ENCODE results near the gene NABP1. TPM values are rescaled to one million over a fixed set of nuclear protein-coding genes. Genes with fewer than 3 reads are reported as not detected.

Gene NABP1
- polyA plus RNA-seq, 1 of the 3 experiments (the other 2 are of a cell fraction) = 19.1 TPM

- CTCF ChIA-PET = interaction anchor here (0.6 to 3.6 kb wide), 3 partner anchors 9 to 465 kb away, joined by 3 to 20 read pairs (median 7); no protein-coding TSS in a partner anchor
- no peaks in the 10 kb centered on the region for H3K9me3 ChIP-seq
- H3K4me1 ChIP-seq (ENCODE audit: control insufficient read depth in 1 of 2, insufficient read depth in 2 of 2, low read depth in 1 of 2, low read length in 1 of 2) = peaks cover 0 to 2% of the 10 kb centered on the region in 2 experiments; a peak in 1 of 4 replicates
- DNase-seq = no peak
- H3F3A ChIP-seq (replicated peaks; ENCODE audit: insufficient read depth) = peaks cover 16% of the 10 kb centered on the region
- H4K20me1 ChIP-seq (ENCODE audit: insufficient read depth) = no peaks in the 10 kb centered on the region
- no peak overlapping the region for H3K4me3 ChIP-seq (ENCODE audit: low read depth in 2 of 2, low read length in 1 of 2)
- TF ChIP-seq FOXM1 (IDR thresholded peaks at IDR 0.05; ENCODE audit: low read depth) (no peak), YY1 (IDR thresholded peaks at IDR 0.05; ENCODE audit: low read depth) (no peak), FOSL2 (IDR thresholded peaks at IDR 0.05; ENCODE audit: borderline replicate concordance, low read depth) (no peak), RXRA (IDR thresholded peaks at IDR 0.05; ENCODE audit: borderline replicate concordance, low read depth) (no peak), EZH2phosphoT487 (IDR thresholded peaks at IDR 0.05; ENCODE audit: borderline replicate concordance, low read depth) (no peak), TEAD4 (IDR thresholded peaks at IDR 0.05; ENCODE audit: borderline replicate concordance, insufficient read depth) (no peak), NFIC (IDR thresholded peaks at IDR 0.05; ENCODE audit: borderline replicate concordance) (no peak)
- TF ChIP-seq, protein P1, sequence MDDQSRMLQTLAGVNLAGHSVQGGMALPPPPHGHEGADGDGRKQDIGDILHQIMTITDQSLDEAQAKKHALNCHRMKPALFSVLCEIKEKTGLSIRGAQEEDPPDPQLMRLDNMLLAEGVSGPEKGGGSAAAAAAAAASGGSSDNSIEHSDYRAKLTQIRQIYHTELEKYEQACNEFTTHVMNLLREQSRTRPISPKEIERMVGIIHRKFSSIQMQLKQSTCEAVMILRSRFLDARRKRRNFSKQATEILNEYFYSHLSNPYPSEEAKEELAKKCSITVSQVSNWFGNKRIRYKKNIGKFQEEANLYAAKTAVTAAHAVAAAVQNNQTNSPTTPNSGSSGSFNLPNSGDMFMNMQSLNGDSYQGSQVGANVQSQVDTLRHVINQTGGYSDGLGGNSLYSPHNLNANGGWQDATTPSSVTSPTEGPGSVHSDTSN (IDR thresholded peaks at IDR 0.05) = no peak
- no peak overlapping the region for H2AFZ ChIP-seq (ENCODE audit: low read depth)
- no peaks in the 10 kb centered on the region for H3K79me2 ChIP-seq (ENCODE audit: insufficient read depth)
- H3K9ac ChIP-seq = no peak overlapping the region
- no peaks in the 10 kb centered on the region for H3K9me2 ChIP-seq
- WGBS (ENCODE audit: low lambda C conversion rate) = 97% methylated on average over 3 of the region's 3 CpGs
- no peak overlapping the region for H3K4me2 ChIP-seq
- peaks cover 0 to 6% of the 10 kb centered on the region in 2 experiments for H3K36me3 ChIP-seq (replicated peaks in 1 of 2; ENCODE audit: control insufficient read depth in 1 of 2, insufficient read depth in 2 of 2, low read length in 1 of 2)
- no peaks in the 10 kb centered on the region for H3K27me3 ChIP-seq (ENCODE audit: insufficient read depth)
- H3K27ac ChIP-seq (ENCODE audit: low read depth in 2 of 2, low read length in 1 of 2) = no peak overlapping the region
- POLR2A ChIA-PET = no interaction called here
Observed at GRCh38 chr2:191697870-191698269, 19.9 kb downstream of the NABP1 start.

- H3K4me1 ChIP-seq (ENCODE audit: control insufficient read depth in 1 of 2, insufficient read depth in 2 of 2, low read depth in 1 of 2, low read length in 1 of 2) = peaks cover 0 to 2% of the 10 kb centered on the region in 2 experiments; a peak in 1 of 4 replicates
- POLR2A ChIA-PET = no interaction called here
- no peaks in the 10 kb centered on the region for H3K9me2 ChIP-seq
- H3K9ac ChIP-seq = no peak overlapping the region
- no peaks in the 10 kb centered on the region for H4K20me1 ChIP-seq (ENCODE audit: insufficient read depth)
- H3K27me3 ChIP-seq (ENCODE audit: insufficient read depth) = no peaks in the 10 kb centered on the region
- no peak overlapping the region for H2AFZ ChIP-seq (ENCODE audit: low read depth)
- CTCF ChIA-PET = no interaction called here
- H3K27ac ChIP-seq (ENCODE audit: low read depth in 2 of 2, low read length in 1 of 2) = no peak overlapping the region
- no peaks in the 10 kb centered on the region for H3K9me3 ChIP-seq
- WGBS (ENCODE audit: low lambda C conversion rate) = 65% methylated on average over 10 of the region's 10 CpGs
- peaks cover 0 to 6% of the 10 kb centered on the region in 2 experiments for H3K36me3 ChIP-seq (replicated peaks in 1 of 2; ENCODE audit: control insufficient read depth in 1 of 2, insufficient read depth in 2 of 2, low read length in 1 of 2)
- no peaks in the 10 kb centered on the region for H3K79me2 ChIP-seq (ENCODE audit: insufficient read depth)
- TF ChIP-seq TCF12 (IDR thresholded peaks at IDR 0.05) (no peak), EZH2phosphoT487 (IDR thresholded peaks at IDR 0.05; ENCODE audit: borderline replicate concordance, low read depth) (no peak), RAD21 (IDR thresholded peaks at IDR 0.05; ENCODE audit: low read length) (no peak), GATA2 (CRISPR knock-in tag; IDR thresholded peaks at IDR 0.05) (no peak), RCOR1 (IDR thresholded peaks at IDR 0.05; ENCODE audit: low read length) (no peak), EP300 (IDR thresholded peaks at IDR 0.05; ENCODE audit: borderline replicate concordance in 1 of 2, low read depth in 1 of 2, low read length in 1 of 2) (no peak), TAF1 (IDR thresholded peaks at IDR 0.05; ENCODE audit: borderline replicate concordance, low read depth, low read length) (no peak), FOXJ3 (CRISPR knock-in tag; IDR thresholded peaks at IDR 0.05) (no peak)
- TF ChIP-seq, protein P2, sequence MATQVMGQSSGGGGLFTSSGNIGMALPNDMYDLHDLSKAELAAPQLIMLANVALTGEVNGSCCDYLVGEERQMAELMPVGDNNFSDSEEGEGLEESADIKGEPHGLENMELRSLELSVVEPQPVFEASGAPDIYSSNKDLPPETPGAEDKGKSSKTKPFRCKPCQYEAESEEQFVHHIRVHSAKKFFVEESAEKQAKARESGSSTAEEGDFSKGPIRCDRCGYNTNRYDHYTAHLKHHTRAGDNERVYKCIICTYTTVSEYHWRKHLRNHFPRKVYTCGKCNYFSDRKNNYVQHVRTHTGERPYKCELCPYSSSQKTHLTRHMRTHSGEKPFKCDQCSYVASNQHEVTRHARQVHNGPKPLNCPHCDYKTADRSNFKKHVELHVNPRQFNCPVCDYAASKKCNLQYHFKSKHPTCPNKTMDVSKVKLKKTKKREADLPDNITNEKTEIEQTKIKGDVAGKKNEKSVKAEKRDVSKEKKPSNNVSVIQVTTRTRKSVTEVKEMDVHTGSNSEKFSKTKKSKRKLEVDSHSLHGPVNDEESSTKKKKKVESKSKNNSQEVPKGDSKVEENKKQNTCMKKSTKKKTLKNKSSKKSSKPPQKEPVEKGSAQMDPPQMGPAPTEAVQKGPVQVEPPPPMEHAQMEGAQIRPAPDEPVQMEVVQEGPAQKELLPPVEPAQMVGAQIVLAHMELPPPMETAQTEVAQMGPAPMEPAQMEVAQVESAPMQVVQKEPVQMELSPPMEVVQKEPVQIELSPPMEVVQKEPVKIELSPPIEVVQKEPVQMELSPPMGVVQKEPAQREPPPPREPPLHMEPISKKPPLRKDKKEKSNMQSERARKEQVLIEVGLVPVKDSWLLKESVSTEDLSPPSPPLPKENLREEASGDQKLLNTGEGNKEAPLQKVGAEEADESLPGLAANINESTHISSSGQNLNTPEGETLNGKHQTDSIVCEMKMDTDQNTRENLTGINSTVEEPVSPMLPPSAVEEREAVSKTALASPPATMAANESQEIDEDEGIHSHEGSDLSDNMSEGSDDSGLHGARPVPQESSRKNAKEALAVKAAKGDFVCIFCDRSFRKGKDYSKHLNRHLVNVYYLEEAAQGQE (IDR thresholded peaks at IDR 0.05; ENCODE audit: low read depth, low read length) = no peak
- TF ChIP-seq, protein P3, sequence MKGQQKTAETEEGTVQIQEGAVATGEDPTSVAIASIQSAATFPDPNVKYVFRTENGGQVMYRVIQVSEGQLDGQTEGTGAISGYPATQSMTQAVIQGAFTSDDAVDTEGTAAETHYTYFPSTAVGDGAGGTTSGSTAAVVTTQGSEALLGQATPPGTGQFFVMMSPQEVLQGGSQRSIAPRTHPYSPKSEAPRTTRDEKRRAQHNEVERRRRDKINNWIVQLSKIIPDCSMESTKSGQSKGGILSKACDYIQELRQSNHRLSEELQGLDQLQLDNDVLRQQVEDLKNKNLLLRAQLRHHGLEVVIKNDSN (IDR thresholded peaks at IDR 0.05; ENCODE audit: borderline replicate concordance, low read depth) = no peak
- TF ChIP-seq, protein P4, sequence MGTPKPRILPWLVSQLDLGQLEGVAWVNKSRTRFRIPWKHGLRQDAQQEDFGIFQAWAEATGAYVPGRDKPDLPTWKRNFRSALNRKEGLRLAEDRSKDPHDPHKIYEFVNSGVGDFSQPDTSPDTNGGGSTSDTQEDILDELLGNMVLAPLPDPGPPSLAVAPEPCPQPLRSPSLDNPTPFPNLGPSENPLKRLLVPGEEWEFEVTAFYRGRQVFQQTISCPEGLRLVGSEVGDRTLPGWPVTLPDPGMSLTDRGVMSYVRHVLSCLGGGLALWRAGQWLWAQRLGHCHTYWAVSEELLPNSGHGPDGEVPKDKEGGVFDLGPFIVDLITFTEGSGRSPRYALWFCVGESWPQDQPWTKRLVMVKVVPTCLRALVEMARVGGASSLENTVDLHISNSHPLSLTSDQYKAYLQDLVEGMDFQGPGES (IDR thresholded peaks at IDR 0.05; ENCODE audit: low read depth, low read length) = no peak
- DNase-seq = no peak
- H3F3A ChIP-seq (replicated peaks; ENCODE audit: insufficient read depth) = peaks cover 16% of the 10 kb centered on the region
- no peak overlapping the region for H3K4me2 ChIP-seq
- H3K4me3 ChIP-seq (ENCODE audit: low read depth in 2 of 2, low read length in 1 of 2) = no peak overlapping the region
Observed at GRCh38 chr2:191699341-191699945, 21.5 kb downstream of the NABP1 start.
